HCEC 1CT (cell line): Measurements from ENCODE around the gene PCDH1.
"Not testable (repeated sequence)": the region's sequence is repeated elsewhere in the genome, so short reads cannot be mapped to it uniquely, and the experiment has no call there.

Experiments
- DNase-seq: peaks from one replicate; pipeline ENCODE4 v3.0.0-alpha.2; 2017

PCDH1 gene

DNA sequence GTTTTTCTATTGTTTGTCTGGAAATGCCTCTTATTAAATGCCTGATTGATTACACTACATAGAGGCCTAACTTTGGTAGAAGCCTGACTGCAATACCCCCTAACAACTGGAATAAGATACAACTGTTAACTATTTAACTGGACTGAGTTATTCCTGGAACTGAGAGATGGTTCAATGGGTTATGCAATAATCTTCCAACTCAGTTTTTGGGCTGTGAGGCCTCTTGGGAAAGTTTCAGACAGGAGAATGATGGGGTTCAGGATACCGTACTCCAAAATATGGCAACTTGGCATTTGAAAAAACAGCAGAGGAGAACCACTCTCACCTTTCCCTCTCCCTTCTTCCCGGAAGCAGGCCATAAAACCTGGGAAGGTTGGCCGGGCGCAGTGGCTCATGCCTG, 19.2 kb upstream of the PCDH1 start:
- DNase-seq = no peak

DNA sequence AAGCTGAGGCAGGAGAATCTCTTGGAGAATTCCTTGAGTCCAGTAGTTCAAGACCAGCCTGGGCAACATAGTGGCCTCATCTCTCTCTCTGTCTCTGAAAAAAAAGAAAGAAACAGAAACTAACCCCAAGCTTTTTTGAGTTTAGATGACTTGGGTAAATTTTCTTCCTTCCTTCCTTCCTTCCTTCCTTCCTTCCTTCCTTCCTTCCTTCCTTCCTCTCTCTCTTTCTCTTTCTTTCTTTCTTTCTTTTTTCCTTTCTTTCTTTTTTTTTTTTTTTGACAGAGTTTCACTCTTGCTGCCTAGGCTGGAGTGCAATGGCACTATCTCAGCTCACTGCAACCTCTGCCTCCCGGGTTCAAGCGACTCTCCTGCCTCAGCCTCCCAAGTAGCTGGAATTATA, 12.2 kb upstream of the PCDH1 start:
- DNase-seq = not testable (repeated sequence)

DNA sequence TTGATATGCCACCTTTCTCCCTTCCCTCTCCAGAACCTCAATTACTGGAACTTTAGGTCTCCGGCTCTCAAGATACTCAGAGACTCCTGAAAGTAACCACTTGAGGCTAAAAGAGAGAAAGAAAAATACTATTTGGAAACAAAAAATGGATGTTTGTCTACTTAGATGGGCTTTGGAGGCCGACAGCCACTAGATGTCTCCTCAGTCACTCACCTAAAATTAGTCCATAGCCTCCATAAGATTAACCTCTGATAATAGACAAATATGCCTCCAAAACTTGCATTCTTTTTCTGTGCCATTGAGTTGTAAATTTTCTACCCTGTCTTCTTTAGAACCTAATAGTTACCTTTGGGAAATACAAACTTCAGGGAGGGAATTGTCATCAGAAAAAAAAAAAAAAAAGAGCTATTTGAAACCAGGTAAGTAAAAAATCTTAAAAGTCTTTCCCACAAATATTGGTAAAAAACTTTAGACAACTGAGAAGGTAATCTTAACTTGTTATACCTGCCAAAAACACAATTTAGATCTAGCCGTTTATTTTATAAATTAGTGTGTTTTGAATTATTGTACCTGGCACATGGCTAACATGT, 11.2 kb upstream of the PCDH1 start:
- peak; percentile 30 for DNase-seq

DNA sequence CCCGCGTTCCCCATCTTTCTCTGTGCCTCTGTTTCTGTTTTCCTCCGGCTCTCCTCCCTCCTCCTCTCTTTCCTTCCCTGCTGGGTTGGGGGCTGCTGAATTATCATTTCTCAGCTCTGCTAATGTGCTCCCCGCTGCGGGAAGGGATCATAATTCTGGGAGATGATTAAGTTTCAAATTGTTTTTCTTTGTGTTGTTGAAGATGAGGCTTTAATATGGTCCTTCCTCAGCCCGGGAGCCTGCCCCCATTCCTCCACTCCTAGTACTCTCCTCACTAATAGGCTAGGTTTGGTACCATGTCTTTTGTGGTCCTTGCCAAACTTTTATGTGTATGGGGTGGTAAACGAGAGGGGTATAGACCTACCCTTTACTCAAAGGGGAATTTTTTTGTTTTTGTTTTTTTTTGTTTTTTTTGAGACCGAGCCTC, 5.7 kb upstream of the PCDH1 start:
- no peak for DNase-seq

DNA sequence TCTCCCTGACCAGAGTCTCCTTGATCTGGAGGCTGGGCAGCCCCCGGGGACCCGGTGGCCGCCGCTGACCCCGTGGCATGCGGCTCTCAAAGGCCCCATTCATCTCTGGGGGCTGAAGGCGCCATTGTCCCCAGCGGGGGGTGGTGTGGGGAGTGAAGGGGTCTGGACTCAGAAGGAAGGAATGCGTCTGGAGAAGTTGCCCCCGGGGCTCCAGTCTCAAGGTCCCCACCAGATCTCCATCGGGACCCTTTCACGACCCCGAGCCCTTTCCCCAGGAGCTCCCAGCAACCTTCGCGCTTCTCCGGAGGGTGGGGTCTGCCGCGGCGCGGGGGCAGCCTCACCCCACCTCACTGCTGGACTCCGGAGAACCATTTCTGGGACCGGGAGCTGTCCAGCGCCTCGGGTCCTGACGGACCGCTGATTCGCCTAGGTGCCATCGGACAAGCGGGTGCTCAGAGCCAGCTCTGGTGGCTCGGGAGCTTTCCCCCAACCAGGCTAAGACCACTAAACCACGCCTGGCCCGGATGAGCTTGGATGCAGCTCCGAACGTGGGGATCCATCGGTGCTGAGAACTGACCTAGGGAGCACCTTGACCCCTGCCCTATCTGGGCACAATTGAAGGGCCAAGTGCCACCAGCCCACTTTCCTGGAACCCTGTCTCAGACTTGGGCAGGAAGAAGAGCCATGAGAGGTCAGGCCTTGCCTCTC, 5.1 kb upstream of the PCDH1 start:
- DNase-seq = no peak

DNA sequence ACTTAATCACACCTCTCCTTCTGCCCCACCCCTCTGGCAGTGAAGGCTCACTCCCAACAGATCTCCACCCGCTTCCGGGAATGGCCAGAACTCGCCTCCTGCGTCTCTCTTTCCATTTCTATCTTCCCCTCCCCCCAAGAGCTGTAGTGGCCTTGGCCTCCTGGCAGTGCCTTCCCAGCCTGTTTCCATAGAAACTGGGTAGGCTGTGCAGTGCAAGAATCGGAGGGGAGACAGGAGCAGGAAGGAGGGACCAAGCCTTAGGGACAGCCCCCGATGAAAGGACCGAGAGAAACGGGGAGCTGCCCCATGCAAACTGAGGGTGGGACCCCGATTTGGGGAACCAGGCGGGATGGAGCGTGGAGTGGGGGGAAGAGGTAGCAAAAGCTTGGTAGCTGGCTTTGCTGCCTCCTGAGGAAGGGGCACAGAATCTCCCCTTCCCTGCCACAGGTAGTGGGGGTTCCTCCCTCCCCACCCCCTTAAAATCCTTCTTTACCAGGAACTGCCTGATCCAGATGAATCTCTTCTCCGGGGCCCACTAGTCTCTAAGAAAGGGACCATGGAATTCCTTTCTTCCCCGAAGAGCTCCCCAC, 4.5 kb upstream of the PCDH1 start:
- no peak for DNase-seq

DNA sequence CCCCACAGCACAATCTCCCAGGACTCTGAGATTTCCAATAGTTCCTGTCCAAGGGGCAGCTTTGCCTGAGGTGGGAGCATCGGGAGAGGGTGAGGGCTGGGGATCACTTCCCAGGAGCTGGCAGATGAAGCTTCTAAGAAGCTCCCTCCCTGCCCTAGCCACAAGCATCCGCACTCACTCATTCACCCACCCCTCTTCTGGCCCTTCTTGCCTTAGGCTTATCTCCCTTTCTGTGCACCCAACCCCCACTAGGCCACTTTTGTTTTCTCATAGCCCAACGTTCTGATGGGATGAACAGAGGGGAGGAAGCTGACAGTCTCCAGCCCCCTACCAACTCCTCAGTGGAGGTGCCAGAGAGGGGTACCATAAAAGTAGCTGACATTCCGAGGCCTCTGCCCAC, 3.7 kb upstream of the PCDH1 start:
- DNase-seq = no peak

DNA sequence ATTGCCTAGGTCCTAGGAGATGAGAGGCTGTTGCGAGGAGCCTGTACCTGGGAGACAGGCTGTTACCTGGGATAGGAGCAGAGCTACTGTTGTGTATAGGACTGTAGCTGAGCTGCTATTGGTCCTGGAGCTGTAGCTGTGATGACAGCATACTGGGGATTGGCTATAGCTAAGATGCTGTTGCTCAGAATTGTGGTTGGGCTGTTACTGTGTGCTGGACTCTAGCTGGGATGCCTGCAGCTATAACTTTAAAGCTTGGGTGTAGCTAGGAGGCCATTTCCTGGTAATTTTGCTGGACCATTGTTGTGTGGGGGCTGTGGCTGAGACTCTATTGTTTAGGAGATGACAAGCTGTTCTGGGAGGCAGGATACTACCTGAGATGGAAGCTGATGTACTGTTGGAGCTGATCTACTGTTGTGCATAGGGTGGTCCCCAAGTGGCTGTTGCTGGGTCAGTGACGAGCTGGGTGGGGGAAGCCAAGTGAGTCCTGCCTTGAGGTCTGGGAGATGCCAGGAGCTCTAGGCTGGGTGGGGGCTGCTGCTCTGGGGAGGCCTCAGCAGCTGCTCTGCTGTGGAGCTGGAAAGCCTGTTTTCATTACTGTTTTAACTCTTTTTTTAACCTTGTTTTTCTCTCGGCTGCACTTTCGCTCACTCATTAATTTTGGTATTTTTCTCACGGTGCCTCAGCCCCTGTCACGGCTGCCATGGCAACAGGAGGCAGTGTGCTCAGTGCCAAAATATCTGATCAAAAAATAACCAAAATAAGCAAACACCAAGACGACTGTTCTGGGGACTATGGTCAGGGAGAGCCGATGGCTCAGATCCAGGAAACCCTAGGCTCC, 3.0 kb upstream of the PCDH1 start:
- DNase-seq = no peak

DNA sequence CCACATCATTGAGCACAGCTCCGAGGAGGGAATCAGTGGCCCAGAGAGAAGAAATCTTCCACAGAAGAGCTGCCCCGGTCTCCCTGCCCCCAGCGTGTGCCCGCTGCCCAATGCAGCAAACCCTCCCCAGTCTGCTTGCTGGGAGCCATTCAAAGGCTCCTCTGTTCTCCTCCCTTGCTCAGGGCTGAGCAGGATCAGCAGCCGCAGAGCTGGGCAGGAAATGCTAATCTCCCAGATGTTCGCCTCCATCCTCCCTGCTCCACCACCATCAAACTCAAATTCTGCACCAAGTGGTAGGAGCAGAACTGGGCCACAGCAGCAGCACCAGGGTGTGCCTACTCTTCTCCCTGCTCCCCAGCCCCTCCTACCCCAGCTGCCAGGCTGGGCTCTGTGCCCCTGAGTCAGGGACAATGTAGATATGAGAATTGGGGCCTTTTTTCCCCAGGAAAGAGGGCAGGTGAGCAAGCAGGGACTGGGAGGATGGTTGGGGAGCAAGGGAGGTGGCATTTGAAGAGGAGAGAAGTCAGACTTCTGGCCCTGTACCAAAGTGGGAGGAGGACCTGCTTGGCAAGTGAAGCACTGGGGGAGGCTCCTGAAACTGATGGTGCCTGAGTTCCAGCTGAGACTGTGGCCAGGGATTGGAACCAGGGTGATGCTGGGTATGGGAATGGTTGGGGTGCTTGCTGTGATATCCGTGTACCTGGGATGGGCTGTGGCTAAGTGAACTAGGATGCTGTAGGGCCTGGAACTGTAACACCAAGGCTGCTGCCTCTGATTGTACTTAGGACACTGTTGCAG, 1.9 kb upstream of the PCDH1 start:
- no peak for DNase-seq

DNA sequence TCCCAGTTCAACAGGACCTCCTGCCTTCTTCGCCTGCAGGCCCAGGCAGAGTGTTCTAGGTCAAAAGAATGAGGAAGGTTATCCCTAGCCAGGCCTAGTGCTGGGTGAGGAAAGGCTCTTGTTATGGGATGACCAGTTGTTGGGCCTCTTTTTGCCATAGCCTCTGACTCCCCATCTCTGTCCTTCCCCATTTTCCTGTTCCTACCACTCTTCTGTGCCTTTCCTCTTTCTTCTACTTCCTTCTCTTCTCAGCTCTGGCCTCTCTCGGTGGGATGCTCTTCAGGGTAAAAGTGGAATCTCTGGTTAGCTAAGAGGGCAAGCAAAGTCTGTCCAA, 1.2 kb upstream of the PCDH1 start:
- no peak for DNase-seq

DNA sequence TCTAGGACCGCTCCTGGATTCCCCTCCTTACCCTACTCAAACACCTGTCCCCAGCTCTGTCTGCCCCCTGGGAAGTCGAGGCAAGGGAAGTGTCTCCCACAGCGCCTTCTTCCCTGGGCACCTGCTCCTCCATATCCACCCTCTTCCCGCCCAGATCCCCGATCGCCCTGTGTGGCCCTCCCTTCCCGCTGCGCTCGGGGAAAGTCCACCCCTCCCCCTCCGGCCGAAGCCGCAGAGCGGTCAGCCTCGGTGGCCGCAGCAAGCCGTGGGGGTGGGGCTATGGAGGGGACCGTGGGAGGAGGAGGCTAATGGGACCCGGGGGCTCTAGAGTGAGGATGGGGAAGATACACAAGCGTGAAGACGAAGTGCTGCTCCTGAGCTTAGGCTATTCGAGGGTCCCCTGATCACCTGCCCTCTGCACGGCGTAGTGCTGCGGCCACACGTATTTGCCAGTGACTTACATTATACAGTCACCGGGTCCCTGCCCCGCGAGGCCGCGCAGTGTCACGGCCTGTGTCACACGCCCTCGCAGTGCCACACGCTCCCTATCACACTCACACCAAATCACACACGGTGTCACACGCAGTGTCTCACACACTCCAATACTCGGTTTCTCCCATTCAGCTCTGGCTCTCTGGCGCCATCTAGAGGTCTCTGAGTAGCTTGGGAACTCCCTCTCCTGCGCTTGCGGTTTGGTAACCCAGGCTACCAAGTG, 658 bp upstream of the PCDH1 start:
- peak; percentile 63 for DNase-seq

DNA sequence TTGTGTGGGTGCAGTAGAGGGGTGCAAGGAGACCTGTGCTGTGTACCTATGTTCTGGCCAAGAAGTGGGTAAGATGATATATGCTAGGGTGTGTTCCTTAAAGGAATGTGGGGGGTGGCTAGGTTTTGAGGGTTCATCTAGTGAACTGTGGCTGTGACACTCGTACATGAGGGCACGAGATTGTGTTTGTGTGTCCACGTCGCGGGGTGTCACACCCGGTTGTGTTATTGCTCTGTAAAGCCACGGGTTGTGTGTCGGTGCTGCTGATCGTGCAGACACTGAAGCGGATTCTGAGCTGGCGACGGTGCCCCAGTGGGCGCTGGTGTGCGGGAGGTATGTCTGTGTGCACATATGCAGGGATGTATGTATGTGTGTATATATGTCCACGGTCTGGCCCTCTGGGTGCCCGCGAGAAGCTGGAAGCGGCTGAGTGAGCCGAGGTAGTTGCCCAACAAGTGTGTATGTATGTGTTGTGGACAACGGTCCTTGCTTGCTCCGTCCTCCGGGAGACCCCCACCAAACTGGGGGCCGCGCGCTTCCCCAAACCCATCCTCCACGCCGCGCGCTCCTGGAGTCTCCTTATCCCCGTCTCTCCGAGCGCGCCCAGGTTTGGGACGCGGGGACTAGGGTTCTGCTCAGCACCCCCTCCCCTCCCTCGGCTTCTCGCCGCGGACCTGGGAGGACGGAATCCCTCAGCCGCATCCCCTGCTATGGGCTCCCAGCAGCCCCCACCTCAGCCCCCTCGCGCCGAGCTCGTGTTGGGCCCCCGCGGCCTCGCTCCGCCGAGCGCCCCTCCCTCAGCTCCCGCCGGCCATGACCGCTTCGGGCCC, 639 bp downstream of the PCDH1 start:
- no peak for DNase-seq

DNA sequence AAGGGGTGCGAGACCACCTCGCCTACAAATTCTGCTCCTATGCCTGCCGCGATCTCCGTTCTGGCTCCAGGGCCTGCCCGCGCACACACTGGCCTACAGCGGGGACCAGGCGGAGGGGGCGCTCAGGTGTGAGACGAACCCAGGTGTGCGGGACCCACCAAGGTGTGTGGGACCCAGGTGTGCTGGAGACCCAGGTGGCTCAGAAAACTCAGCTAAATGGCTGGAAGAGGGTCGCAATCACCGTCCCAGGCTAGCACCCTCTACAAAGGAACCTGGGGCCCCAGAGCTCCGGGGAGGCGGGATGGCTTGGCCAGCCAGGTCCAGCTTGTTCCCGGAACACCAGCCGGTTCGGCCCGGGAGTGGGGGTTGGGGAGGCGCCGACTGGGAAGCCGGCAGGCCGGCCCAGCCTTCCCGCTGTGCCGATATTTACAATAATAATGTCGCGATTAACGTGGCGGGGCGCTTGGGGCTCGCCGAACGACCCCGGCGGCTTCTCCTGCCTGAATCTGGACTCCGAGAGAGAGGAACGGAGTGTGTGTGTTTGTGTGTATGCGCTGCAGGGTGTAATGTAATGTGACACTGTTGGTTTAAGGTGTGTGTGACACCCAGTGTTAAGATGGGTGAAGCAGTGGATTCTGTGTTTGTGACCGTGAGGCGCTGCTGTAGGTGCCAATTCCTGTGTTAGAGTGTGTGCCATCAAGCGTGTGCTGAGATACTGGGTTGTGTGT, 1.4 kb downstream of the PCDH1 start:
- DNase-seq = no peak

DNA sequence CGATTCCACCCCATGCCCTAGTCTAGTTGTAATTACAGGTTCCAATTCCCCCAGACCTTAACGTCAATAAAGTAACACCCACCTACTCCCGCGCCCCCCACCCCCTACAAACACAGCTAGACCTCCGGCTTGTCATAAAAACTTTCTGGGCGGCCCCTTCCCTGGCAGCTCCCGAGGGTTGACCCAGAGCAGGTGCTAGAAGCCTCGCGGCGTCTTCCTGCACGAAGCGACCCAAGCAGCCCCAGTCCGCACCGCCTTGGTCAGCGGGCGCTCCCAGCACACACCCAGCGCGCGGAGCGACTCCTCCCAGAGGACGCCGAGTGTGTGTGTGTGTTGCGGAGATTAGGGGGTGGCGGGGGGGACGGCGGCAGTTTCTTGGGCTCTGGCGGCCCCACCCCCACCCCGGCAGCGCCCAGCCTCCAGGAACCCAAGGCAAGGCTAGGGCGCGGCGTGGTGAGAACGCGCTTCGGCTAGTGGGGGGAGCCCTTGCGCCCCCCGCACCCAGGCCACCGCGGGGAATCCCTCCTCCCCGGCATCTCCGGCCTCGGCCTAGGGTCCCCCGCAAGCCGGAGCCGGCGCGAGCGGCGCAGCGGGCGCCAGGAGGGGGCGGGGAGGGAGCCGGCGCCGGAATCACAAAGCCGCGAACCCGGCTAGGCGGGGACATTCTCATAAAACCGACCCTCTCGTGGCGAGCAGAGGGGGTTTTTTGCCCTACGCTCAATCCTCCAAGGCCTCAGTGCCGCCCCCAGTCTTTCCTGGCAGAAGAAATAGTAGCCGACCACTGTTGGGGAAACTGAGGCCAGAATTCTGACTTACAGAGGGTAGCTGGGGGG, 2.2 kb downstream of the PCDH1 start:
- DNase-seq = no peak

DNA sequence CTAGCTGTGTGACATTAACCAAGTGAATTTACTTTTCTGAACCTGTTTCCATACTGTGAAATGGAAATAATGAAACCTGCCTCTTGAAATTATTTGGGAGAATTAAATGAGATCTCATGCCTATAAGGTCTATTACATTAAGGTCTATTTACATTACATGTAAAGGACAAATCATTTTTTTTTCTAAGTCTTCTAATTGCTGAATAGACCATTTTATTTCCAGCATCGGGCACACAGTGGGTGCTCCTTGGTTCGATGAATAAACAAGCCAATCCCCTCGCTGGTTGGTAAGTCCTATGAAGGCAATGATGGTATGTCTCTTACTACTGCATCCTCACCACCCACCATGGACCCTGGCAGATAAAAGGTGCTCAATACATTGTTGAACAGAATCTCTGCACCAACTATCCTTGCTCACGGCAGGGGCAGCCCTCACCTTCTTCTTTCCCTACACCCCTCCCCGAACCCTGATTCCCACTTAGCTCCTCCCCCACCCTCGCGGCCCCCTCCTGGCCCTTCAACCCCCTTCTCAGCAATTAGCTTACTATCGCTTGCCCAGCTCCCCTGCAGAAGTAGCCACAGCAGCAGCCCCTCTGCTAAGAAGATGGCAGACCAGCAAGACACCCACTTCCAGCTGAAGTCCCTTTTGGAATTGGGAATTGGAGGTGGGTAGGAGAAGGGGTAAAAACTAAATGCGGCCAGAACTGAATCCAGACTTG, 3.0 kb downstream of the PCDH1 start:
- DNase-seq = no peak

DNA sequence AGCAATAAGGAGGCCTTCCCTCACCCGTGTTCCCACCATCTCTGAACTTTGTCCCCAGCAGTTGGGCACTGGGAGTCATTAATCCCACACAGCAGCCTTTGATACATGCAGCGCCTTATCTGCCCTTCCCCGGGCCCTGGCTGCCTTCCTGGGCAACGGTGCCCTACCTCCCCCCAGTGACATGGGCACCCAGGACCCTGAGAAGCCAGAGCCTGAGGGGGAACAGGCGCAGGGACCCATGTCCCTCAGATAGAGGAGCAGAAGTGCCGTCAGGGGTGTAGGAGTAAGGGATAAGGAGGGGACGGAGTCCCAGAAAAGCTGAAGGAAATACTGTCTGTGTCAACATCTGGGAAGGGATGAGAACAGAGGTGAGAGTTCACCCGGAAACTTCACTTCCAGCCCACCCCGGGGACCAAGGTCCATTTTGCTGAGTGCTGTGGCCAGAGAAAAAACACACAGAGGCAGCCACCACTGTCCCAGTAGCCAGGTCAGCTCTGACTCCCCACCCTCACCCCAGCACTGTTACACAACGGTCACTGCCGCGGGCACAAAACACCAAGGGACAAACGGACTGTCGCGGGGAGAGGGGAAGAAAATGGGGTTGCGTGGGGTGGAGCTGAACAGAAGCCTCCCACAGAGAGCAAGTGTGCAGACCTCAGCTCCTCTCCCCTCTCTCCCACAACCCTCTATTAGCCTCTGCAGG, 3.8 kb downstream of the PCDH1 start:
- DNase-seq = no peak

DNA sequence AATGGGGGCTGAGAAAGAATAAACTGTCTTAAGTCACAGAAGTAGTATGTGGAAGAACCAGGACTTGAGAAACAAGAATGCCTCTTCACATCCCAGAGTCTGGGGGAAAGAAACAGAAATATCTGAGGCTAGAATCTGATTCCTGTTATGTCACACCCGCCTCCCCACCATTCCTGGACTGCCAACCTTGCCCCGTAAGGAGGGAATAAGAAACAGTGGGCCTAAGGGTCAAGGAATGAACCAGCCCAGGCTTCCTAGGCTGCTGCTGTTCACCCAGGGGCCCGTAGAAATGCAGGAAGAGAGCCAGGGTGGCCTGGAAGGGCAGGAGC, 4.3 kb downstream of the PCDH1 start:
- DNase-seq = no peak
